Measurements from ENCODE around the gene UNK. TPM values are rescaled to one million over a fixed set of nuclear protein-coding genes. Genes with fewer than 3 reads are reported as not detected.
"Not testable (repeated sequence)": the region's sequence is repeated elsewhere in the genome, so short reads cannot be mapped to it uniquely, and the experiment has no call there.

The UNK gene
- total RNA-seq, 1 donor from 2014 or later = 16.0 TPM

GRCh38 chr17:75764711-75765421 lies 19.7 kb upstream of the UNK start, which contains the start of gene GALK1:
GALK1 (minus strand) TSS chr17:75765192; CDS start chr17:75765136, 56 bp downstream.
- intact Hi-C loops (cut with DNase I) = no loop called here
- DNase-seq (ENCODE audit: missing footprints) = peak; percentile 90
- peak; percentile 89 for ATAC-seq

DNA sequence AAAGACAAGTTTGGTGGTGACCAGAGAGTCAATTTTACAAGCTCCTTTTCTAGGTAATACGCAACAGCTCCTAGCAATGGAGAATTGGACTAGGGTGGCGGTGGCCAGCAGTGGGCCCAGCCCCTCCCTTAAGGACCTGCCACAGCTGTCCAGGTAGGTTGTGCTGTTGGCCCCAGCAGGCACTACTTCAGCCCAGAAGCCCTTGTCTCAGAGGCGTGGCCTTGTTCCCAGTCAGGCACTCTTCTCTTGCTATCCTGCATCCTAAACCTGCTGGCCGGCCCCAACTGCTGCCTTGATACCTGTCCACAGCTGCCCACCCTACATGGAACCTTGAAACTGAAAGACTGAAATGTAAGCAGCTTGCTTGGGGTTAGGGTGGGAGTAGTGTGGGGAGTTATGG lies 18.6 kb upstream of the UNK start:
- intact Hi-C loops (cut with DNase I) = no loop called here
- no peak for ATAC-seq
- DNase-seq (ENCODE audit: missing footprints) = peak; percentile 45

DNA sequence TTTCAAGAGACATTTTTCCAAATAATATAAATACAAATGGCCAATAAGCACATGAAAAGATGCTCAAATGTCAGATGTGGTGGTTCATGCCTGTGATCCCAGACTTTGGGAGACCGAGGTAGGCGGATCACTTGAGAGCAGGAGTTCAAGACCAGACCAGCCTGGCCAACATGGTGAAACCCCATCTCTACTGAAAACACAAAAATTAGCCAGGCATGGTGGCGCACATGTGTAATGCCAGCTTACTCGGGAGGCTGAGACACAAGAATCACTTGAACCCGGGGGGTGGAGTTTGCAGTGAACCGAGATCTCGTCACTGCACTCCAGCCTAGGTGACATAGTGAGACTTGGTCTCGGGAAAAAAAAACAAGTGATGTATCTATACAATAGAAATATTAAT lies 16.7 kb upstream of the UNK start:
- intact Hi-C loops (cut with DNase I) = no loop called here
- ATAC-seq (no peak), DNase-seq (ENCODE audit: missing footprints) (no peak)

GRCh38 chr17:75769536-75769935 lies 15.1 kb upstream of the UNK start:
- DNase-seq (ENCODE audit: missing footprints) = peak; percentile 22
- ATAC-seq = no peak
- intact Hi-C loops (cut with DNase I) = no loop called here

DNA sequence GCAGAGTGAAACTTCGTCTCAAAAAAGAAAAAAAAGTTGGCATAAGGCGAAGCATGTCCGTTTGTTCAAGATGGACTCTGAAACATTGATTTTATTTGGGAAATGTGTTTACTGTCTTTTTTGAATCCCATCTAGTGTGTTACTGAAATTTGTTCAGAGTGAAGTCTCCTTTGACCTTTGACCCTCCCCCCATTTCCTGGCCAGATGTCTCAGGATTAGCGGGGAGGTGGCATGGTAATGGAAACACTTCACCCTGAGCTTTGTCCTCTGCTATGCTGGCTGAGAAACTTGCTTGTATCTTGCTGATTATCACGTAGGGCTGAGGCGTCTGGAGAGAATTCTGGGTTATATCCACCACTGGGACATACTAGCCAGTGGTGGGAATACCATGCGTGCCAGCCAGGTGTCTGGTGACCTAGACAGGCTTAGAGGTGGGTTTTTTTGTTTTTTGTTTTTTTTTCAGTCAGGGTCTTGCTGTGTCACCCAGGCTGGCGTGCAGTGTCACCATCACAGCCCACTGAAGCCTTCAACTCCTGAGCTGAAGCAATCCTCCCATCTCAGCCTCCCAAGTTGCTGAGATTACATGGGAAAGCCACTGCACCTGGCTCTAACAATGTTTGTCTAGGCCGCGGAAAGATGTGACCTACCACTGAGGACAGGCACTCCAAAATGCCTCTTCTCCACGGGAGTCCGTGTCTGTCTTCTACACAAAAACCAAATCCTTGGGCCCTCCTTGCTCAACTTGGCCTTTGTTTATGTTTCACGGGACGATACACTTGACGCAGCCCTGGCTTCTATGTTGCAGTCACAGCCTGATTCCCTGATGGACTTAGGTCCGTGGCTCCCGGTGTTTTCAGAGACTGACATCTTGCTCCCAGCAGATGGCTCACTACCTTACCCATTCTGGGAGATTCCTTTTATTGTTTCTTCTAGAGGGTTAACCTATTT lies 13.0 kb upstream of the UNK start:
- intact Hi-C loops (cut with DNase I) = loop anchor here (10.0 kb wide), 1 partner anchor 233 kb away; the partner anchor contains the start of gene CDK3
- ATAC-seq (no peak), DNase-seq (ENCODE audit: missing footprints) (peak; percentile 34)

DNA sequence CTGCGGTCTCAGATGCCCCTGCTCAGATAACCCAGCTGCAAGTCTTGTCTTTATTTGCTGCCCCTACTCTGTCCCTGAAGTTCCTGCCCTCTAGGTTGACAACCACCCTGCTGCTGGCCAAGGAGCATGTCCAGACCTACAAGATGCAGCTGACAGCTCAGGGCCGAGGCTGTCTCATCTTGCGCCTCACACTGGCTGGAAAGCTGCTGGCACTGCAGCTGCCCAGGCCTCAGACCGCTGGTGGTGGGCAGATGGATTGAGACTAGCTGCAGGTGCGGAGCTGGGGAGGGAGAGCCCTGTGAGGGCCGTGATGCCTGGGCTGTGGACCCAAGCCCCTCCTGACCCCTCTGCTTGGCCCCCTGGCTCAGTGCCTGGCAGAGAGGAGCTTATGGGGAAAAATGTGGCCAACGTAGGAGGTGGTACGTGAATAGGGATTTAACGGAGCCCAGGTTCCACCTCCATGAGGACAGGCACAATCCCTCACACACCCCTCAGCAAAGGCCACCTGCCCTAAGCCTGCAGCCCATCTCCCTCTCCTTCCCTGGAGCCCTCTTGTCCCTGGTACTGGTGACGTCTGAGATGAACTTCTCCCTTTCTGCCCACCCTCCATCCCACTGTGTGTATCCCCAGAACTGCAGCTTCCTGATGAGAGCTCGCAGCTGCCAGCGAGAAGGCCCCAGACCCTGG lies 11.3 kb upstream of the UNK start:
- intact Hi-C loops (cut with DNase I) = loop anchor here (10.0 kb wide), 1 partner anchor 232 kb away; the partner anchor contains the start of gene CDK3
- peak; percentile 62 for DNase-seq (ENCODE audit: missing footprints)
- ATAC-seq = no peak

GRCh38 chr17:75773808-75774470 lies 10.7 kb upstream of the UNK start:
- ATAC-seq = no peak
- peak; percentile 34 for DNase-seq (ENCODE audit: missing footprints)
- intact Hi-C loops (cut with DNase I) = loop anchor here (10.0 kb wide), 1 partner anchor 231 kb away; the partner anchor contains the start of gene CDK3

GRCh38 chr17:75774471-75774990 lies 10.1 kb upstream of the UNK start:
- ATAC-seq (no peak), DNase-seq (ENCODE audit: missing footprints) (peak; percentile 44)
- intact Hi-C loops (cut with DNase I) = loop anchor here (10.0 kb wide), 1 partner anchor 230 kb away; the partner anchor contains the start of gene CDK3

DNA sequence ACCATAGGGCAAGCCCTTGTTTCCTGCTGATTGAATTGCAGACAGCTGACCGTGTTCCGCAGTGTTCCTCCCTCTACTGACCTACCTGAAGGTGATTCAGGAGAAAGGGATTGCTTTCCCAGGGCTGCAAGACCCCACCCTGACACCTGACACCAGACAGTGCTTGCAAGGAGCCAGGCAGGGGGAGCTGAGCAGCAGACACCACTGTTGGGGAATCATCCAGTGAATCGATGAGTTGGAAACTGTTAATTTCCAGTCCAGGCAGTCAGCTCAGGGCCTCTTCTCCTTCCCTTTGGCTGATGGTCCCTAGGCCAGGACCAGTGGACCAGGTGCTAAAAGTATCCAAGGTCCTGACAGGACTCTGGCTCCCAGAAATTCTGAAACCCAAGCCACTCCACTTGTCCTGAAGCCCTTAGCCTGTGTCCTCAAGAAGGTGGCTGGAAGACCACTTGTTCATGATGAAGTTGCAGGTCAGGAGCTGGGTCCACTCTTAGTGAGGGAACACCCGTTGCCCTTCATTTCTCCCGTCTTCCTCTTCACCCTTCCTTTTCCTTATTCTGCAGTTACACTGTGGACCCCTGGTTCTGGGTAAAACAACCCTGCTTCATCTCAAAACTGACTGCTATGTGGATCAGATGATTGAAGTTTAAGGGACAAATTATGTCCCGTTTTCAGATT lies 9.5 kb upstream of the UNK start:
- DNase-seq (ENCODE audit: missing footprints) = peak; percentile 25
- intact Hi-C loops (cut with DNase I) = loop anchor here (5.0 to 10.0 kb wide), 3 partner anchors 102 to 230 kb away; partner anchors contain the start of genes CDK3, TRIM47 and TRIM65

DNA sequence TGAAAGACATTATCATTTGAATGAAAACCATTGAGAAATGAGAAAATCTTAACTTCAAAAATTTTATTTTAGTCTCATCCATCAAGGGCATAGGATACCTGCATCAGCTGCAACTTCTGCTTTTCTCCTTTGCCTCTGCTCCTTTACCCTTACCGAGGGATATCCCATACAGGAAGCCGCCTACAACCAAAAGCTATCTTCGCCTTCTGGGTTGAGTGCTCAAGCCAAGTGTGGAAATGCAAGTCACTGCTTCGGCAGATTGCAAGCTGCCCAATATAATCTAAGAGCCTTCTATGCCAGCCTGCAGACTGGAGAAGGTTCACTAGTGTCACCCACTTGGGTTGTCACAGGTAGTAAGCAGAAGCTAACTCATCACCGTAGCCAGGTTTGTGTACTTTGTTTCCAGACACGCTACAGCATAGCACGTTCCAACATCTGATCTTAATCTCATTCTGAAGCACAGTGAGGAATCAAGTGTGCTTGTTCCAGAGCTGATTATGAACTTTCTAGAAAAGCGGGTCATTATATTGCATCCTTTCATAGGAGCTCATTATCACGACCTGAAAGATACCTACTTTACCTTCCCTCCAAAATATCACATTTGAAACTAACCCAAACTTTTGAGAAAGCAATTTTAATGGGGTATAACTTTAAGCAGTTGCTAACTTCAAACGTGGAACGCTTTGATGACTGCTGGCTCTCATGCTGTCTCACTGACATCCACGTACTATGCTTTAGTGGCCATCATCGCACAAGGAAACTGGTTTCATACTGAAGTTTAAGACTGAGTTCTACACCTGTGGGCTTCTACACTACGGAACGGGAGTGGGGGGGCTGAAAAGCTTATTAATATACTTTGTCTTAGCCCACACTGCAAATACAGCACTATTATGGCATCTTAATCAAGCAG lies 8.0 kb upstream of the UNK start:
- no peak for DNase-seq (ENCODE audit: missing footprints)
- ATAC-seq = no peak
- intact Hi-C loops (cut with DNase I) = loop anchor here (5.0 to 10.0 kb wide), 3 partner anchors 101 to 228 kb away; partner anchors contain the start of genes CDK3, TRIM47 and TRIM65

More for the DNA sequence above, 9.5 kb upstream of the UNK start:
- ATAC-seq = no peak

GRCh38 chr17:75777296-75777922 lies 7.2 kb upstream of the UNK start:
- intact Hi-C loops (cut with DNase I) = loop anchor here (5.0 to 10.0 kb wide), 3 partner anchors 100 to 227 kb away; partner anchors contain the start of genes CDK3, TRIM47 and TRIM65
- DNase-seq (ENCODE audit: missing footprints) = no peak
- ATAC-seq = no peak

DNA sequence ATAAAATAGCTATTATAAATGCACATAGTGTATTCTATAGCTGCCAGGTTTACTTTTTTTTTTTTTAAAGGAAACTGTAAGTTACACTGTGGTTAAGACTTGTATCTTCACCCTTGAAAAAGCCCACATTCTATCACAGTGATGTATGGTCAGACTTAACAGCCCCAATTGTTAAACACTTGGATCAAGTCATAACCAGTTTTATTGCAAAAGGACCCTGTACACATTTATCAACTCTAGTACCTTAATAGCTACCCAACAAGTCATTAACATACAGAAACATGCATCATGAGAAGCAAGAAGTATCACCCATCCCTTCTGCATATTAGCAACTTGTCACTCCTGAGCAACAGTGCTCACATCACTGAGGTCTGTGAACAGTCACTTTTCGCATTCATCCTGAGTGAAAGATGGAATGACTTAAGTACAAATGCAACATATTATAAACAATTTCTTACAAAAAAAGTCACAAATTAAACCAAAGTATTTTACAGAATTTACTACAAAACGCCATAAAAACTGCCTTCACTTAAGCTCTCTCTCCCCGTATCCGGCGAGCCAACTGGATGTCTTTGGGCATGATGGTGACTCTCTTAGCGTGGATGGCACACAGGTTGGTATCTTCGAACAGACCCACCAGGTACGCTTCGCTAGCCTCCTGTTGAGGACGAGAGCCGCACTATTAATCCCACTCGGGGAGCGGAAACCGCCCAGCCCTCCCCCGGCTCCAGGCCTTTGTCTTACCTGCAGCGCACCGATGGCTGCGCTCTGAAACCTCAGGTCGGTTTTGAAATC lies 6.3 kb upstream of the UNK start:
- intact Hi-C loops (cut with DNase I) = loop anchor here (5.0 to 10.0 kb wide), 3 partner anchors 99 to 227 kb away; partner anchors contain the start of genes CDK3, TRIM47 and TRIM65
- not testable (repeated sequence) for ATAC-seq; DNase-seq (ENCODE audit: missing footprints)

DNA sequence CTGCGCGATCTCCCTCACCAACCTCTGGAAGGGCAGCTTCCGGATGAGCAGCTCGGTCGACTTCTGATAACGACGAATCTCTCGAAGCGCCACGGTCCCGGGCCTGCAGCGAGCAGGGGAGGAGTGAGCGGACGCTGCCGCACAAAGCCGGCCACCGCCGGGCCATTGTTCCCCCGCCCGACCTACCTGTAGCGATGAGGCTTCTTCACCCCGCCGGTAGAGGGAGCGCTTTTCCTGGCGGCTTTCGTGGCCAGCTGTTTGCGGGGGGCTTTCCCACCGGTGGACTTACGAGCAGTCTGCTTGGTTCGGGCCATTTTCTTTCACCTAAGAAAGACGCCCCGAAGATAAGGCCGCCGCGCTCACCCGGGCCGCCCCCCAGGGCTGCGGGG lies 5.8 kb upstream of the UNK start:
- DNase-seq (ENCODE audit: missing footprints) (no peak), ATAC-seq (peak; percentile 0)
- intact Hi-C loops (cut with DNase I) = loop anchor here (1.0 to 10.0 kb wide), 4 partner anchors 66 to 226 kb away; partner anchors contain the start of genes CDK3, TRIM47 and TRIM65

DNA sequence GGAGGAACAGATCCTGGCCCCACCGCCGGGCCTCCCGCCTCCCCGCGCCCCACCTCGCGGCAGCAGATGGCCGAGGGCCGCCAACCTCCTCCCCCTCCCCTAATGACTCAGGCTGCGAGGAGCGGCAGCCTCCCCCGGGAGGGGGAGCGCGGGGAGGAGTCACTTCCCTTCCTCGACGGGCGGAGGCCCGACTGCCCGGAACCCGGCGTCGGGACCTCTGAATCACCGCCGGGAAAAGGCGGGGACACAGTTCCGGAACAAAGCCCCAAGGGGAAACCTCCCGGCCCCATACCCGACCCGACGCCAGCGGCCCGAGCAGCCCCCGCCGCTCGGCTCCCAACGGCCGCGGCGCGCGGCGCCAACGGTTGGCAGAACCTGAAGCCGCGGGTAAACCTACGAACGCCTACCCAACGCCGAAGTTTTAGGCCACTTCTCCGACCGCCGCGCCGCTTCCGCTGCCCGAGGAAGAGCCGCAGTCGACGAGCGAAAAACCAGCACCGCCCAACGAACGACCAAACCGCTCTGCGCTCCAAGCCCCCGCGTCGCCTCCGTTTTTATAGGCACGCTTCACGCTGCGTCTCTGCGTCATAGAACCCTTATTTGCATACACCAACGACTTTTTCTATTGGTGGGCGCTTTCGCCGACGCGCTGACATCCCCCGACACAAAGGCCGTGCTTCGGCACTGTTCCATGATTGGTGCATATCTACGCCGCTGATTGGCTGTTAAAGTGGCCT lies 5.2 kb upstream of the UNK start:
- intact Hi-C loops (cut with DNase I) = loop anchor here (1.0 to 10.0 kb wide), 4 partner anchors 66 to 225 kb away; partner anchors contain the start of genes CDK3, TRIM47 and TRIM65
- ATAC-seq = peak; percentile 79

More for the DNA sequence above, 5.2 kb upstream of the UNK start:
- peak; percentile 96 for DNase-seq (ENCODE audit: missing footprints)

All from Right ventricle myocardium inferior (tissue), 1 donor.